ENCODE data around the gene CTRB2.
"Not testable (repeated sequence)": the region's sequence is repeated elsewhere in the genome, so short reads cannot be mapped to it uniquely, and the experiment has no call there.

CTRB2 gene

GRCh38 chr16:75206749-75207451 is at the start of gene CTRB2:
TSS of gene CTRB2 (minus strand) at chr16:75207161. CDS start at chr16:75207141, 20 bp downstream.
- DNase-seq = no peak

DNA sequence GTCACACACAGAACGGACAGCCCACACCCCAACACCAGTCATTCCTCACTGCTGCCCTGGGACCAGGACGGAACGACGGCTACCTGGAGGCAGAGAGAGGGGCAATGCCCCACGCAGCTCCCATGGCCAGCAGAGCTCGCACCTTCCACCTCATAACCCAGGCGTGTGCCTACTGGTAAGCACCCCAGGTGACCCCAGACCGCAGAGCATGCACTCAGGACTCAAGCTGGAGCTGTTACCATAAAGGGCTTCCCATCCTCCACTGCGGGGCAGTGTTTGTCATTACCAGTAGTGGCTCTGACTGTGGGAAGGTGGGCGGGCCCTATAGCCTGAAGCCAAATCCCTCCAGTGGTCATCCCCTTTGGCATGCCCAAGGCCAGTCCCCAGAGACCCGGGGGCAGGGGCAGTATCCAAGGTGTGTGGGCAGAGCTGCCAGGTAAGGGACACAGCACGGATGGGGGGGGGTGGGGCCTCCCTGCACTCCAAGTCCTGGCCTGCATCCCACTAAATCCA is 49.2 kb upstream of the CTRB2 start:
- no peak for DNase-seq

GRCh38 chr16:75254359-75254837 is 47.4 kb upstream of the CTRB2 start:
- no peak for DNase-seq

DNA sequence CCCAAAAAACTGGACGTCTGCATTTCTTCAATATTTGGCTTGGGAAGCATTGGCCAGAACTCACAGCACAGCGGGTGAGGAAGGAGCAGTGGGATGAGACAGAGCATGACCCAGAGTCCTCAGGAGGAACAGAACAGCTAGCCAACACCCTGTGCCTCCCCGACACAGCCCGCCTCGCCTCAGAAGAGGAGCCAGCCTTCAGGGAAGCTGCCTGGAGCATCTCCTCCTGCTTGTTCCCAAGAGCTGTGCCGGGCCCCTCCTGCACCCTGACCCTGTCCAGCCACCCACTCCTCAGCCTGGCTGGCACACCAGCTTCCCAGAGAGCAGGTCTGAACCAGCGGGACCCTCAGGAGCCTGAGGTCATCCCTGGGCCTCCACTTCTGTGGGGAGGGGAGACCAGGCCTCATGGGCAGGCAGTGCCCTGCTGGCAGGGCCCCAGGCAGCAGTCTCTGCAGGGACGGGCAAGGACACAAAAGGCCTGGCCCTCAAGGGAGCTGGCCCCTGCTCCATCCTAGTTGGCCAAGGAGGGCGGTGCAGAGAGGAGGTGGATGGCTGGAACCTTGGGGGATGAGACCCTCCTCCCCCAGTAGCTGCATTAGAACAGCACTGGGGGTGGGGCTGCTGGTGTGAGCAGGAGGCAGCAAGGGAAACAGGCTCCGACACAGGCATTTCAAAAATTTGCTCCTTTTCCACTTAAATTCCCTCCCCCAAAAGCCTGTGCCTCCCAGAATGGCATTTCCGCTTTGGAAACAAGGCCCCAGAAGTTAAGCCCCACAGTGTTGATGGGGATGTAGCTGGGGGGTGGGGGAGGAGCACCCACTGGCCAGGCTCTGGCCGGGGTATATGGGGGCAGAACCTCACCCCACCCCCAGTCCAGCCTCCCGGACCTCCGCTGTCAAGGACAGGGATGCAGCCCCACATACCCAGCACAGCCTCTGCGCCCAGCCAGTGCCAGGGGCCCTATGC is 46.3 kb upstream of the CTRB2 start:
- no peak for DNase-seq

DNA sequence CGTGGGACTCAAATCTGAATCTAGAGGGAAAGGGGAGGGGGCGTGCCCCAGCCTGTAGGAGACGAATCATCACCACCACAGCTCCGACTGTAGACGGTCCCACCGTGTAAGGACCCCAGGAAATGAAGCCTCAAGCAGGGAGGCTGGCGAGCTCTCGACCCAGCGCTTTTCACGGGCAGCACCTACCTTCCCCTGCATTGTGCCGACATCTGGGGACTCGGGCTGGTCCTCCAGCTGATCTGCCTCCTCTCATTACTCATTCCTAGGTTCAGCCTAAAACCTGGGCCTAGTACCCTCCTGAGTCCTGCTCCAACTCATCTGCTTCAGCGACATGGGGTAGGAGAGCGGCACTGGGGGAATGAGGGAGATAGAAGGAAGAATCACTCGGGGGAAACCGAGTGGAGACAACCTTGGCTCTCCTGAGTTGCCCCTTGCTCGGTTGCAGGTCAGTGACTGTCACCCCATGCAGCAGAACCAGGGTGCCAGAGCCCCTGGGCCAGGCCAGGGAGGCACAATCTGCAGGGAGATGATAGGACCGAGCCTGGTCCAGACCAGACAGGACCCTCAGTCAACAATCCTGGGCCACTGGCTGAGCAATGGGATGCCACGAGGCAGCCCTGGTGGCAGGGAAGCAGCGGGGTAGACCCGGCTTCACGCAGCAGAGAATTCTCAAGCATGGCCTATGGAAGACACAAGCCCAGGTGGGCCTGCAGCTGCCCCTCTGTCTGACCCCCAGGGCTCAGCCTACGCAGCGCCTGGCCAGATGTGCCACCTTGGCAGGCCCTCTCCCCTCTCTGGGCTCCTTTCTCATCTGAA is 45.3 kb upstream of the CTRB2 start:
- DNase-seq = no peak

GRCh38 chr16:75251280-75252048 is 44.5 kb upstream of the CTRB2 start, which contains the start of gene BCAR1:
TSS of gene BCAR1 (minus strand) at chr16:75251624. CDS start at chr16:75251482, 142 bp downstream.
- DNase-seq = peak; percentile 13

GRCh38 chr16:75250809-75251279 is 43.9 kb upstream of the CTRB2 start:
- peak; percentile 7 for DNase-seq

DNA sequence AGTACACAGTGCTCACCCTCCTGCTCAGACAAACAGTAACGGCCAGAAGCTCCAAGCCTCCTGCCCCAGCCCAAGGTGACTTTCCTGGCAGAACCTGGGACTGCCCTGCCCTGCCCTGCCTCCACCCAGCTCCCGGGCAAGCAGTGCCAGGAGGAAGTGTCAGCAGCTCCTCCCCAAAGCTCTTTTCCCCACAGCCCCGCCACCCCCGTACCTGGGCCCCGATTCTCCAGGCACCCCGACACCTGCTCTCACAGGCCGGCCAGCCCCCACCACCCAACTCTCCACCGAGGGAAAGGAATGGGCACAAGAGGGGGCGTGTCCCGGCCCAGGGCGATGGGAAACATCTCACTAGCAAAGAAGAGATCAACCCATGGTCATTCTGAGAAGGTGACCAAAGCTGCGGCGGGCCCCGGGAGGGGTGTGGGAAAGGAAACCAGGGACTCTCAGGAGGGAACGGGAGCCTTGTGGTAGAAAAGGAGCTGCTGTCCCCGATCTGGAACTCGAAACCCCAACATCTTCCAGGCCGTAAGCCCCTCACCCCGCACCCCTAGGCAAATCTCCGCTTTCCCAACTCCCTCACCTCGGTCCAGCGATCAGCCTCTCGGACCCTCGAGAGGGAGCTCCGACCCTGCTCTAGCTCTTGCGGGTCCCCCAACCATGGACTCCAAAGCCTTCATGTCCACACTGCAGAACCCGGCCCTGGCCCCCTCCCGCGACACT is 43.3 kb upstream of the CTRB2 start:
- no peak for DNase-seq

DNA sequence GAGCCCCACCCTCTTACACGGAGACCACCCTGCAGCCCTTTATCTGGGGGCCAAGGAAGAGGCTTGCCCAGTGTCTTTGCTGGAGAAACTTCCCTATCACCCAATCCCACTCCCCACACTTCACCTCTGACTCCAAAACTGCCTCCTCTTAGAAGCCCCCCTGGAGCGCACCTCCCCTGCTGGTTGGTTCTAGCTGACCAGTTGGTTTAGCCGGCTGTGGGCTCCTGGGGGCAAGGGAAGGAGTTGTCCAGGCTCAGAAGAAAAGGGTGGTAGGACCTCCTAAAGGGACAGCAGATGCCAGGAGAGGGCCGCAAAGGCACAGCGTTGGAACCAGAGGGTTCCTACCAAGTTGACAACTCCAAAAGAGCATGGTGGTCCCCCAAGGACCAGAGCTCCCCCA is 42.5 kb upstream of the CTRB2 start:
- no peak for DNase-seq

DNA sequence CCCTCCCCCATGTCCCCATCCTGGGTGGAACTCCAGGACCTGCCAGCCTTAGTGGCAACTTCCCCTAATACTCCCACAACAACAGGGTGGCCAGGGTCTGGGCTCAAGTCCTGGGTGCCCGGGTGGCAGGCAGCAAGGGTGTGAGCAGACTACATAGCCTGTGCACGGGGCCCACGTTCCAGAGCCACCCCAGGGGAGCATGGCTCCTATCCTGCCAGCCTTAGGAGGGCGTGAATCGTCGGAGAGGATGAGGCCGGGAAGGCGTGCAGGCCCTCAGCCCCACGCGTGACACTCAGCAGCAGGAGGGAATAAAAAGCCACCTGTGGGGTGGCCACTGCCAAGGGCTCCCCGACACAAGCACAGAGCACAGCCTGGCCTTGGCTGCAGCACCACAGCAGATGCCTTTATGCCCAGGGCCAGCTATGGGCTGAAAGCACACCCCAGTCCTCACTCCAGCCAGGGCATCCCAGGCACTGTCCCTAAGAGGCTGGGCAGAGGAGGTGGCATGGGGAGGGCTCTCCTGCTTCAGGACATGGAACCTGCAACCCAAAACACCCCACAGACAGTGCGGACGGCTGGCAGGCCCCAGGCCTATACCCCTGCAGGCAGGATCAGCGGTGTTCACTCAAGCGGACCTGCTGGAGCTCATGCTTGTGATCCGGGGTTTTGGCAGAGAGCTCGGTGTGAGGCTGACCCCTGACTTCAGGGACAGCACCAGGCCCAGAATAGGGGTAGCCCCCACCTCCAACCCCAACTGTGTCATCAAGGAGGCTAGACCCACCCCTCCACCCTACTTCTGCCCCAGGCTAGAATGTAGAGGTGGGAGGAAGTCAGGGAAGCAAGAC is 41.8 kb upstream of the CTRB2 start:
- DNase-seq = no peak

DNA sequence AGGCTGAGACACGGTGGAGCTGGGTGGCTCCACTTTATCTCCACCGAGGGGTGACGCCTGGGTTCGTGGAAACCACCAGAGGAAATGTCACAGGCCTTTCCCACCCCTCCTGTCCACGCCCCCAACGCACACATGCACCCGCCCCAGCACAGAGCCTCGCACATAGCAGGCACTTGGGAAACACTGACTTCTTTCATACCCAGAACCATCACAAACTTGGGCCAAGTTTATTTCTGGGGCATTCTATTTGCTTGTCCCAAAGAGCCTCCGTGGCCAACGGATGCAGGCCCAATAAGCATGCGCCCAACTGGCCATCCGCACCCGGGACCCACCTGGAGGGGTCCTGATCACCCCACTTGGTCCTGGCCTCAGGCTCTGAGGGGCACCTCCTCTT is 41.2 kb upstream of the CTRB2 start:
- no peak for DNase-seq

GRCh38 chr16:75247249-75247648 is 40.3 kb upstream of the CTRB2 start:
- no peak for DNase-seq

DNA sequence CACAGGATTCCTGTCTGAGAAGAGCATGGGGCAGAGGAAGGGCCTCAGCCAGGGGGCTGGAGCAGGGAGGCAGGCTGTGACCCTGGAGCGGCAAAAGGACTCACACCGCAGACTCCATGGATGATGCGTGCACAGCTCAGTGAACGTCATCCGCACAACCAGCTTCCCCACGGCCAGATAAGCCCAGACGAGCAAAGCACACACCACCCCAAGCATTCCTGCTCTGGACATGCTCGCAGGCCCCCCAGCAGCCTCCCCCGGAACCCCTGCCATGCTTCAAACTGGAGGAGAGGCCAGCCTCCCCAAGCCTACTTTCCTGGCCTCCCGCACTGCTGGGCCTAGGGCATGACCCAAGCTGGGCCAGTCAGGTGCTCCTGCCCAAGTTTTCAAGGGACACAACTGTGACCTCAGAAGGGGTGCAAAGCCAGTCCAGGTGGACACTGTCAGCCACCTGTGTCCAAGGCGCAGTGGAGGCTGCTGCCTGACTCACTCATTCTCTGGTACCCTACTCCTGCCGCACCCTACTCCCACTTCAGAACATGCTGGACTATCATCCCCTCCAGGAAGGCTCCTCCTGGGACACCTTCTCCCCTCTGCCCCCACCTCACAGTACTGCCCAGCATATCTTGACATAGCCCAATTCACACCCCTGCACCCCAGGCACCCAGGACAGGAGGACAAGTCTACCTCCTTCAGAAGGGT is 39.7 kb upstream of the CTRB2 start:
- no peak for DNase-seq

DNA sequence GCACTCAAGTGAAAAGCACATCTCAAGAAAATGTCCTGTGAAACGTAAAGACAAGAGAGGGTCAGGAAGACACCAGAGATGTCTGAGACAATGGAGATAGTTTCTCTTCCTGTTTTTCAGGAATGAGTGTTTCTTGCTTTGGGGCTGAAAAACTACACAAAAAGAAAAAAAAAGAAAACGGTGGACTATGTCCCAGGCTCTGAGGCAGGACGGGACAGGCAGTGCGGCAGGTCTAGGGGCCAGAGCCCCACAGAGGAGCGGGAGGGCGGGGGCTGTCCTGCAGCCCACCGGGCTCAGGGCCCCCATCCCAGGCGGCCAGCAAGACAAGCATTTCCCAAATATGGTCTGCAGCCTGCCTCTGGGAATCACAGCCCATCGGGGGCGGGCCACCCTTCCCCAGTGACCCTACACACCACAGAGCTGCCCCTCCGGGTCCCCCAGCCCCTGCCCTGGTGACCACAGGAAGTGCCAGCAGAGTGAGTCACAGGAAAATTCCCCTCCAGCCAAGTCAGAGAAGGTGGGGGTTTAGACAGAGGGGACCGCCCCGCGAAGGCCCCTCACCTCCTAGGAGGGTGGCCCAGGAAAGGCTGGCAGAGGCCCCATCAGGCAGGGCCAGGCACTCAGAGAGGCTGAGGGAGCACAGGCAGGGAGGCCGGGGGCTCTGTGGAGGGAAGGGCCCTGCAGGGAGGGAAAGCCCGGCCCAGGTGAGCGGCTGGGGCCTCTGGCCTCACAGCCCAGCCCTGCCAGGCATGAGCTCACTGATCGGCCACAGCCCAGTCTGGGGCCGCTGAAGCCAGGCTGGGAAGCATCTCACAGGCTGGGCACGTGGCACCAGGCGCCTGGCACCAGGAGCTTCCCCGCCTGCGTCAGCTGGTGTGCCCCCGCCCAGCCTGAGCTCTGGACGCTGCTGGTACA is 38.1 kb upstream of the CTRB2 start:
- DNase-seq = no peak

DNA sequence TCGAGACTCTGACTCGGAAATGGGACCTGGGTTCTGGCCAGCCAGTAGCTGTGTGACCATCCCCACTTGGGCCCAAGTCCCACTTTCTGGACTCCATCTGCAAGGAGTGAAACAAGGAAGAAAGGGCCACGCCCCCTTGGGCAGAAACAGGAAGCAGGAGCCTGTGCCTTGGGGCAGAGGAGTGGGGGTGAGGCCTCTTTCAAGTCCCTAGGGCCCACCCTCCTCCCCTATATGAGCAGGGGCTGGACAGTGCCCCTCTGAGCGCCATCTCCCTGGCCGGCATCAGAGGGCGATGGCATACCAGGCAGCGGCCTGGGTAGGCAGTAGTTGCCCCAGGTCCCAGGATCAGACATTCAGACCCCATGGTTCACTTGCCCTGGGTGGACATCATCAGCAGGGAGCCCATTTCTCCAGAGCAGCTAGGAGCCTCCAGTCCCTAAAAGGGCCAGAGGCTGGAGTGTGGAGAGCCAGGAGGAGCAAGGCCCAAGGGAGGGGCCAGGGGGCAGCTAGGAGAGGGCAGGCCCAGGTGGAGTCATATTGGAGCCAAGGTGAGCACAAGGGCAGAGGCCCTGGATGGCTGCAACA is 37.4 kb upstream of the CTRB2 start:
- no peak for DNase-seq

- no peak for DNase-seq
Observed at GRCh38 chr16:75243667-75244224, 36.8 kb upstream of the CTRB2 start.

- DNase-seq = not testable (repeated sequence)
Observed at GRCh38 chr16:75242436-75243078, 35.6 kb upstream of the CTRB2 start.

Measured in activated naive CD4-positive, alpha-beta T cell treated with Interleukin-2 at 50 U/mL for 16 hours (primary cell).